Activated CD4-positive, alpha-beta T cell treated with anti-CD3 and anti-CD28 coated beads, Interleukin-2, Interleukin-6, amounts not matched to agents 100 ng/mL and 50 ng/mL, durations not matched to agents 16 hours and 8 hours (primary cell): ENCODE results near the gene PLOD1.
"Not testable (repeated sequence)": the region's sequence is repeated elsewhere in the genome, so short reads cannot be mapped to it uniquely, and the experiment has no call there.

ENCODE experiments used
- DNase-seq: peaks from one replicate; pipeline ENCODE4 v3.0.0-alpha.2; 2020

PLOD1 gene

DNA sequence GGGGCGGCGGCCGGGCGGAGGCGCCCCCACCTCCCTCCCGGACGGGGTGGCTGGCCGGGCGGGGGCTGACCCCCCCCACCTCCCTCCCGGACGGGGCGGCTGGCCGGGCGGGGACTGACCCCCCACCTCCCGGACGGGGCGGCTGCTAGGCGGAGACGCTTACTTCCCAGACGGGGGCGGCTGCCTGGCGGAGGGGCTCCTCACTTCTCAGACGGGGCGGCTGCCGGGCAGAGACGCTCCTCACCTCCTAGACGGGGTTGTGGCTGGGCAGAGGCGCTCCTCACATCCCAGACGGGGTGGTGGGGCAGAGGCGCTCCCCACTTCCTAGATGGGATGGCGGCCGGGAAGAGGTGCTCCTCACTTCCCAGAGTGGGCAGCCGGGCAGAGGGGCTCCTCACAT is 73.8 kb downstream of the PLOD1 start:
- not testable (repeated sequence) for DNase-seq

DNA sequence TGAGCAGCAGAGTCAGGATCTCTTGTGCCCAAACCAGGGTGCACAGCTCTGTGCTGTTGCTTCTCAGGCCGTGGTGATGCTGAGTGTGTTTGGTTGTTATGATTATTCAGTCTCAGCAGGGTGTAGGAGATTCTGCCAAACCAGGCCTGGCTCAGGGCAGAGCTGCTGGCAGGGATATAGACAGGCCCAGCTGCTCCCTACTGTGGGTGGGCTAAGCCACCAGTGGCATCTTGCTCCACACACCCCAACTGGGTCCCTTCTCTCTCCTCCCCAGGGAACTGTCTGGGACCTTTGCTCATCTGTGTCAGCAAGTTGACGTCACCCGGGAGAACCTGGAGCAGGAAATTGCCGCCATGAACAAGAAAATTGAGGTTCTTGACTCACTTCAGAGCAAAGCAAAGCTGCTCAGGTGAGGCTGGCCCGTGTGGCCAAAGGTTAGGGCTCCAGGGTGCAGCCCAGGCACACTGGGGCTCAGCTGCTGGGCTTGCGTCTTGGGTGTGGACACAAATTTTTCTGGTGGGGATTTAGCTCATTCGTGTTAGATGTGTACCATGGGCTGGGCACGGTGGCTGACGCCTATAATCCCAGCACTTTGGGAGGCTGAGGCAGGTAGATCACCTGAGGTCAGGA is 74.9 kb downstream of the PLOD1 start:
- DNase-seq: no peak

DNA sequence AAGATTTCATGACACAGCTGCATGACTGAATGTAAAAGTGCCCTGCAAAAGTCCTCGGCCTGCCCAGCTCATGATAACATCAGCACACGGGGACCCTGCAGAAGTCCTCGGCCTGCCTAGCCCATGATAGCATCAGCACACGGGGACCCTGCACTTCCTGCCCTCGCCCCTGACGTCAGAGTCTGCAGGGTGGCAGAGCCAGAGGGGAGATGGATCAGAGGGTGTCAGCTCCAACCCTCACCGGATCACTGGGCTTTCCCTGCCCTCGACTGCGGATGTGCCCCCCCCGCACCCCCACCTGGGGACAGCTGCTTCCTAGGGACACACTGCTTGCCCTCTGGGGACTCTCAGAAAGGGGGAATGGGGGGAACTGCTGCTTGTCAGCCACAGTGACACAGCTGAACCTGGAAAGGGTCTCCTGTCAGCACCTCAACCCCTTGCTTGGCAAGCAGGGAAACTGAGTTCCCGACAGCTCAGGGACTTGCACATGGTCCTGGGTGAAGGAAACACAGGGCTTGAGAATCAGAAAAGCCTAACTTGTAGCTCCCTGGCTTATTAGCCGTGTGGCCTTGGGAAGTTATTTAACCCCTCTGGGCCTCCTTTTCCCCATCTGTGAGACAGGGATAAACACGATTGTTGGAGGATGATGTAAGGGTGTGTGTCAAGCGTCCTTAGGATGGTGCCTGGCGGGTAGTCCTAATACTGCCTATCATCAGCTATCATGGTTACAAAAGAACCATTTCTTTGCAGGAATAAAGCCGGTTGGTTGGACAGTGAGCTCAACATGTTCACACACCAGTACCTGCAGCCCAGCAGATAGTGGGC is 76.4 kb downstream of the PLOD1 start:
- no peak for DNase-seq

DNA sequence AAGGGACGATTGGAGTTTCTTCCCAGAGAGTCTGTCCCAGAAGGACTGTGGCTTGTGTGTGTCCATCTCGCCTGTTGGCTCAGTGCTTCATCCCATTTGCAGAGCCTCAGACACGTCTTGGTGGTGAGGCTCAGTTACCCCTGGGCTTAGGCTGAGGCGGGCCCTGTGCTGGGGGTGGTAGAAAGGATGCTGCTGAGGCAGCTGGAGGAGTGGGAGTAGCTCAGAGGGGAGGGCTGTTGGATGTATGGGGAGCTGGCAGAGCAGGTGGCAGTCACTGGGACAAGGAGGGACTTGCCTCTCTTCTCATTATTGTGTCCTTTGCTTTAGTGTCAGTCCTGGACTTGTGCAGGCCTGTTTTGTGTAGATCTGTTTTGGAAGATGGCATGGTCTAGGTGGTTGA is 77.5 kb downstream of the PLOD1 start:
- no peak for DNase-seq

DNA sequence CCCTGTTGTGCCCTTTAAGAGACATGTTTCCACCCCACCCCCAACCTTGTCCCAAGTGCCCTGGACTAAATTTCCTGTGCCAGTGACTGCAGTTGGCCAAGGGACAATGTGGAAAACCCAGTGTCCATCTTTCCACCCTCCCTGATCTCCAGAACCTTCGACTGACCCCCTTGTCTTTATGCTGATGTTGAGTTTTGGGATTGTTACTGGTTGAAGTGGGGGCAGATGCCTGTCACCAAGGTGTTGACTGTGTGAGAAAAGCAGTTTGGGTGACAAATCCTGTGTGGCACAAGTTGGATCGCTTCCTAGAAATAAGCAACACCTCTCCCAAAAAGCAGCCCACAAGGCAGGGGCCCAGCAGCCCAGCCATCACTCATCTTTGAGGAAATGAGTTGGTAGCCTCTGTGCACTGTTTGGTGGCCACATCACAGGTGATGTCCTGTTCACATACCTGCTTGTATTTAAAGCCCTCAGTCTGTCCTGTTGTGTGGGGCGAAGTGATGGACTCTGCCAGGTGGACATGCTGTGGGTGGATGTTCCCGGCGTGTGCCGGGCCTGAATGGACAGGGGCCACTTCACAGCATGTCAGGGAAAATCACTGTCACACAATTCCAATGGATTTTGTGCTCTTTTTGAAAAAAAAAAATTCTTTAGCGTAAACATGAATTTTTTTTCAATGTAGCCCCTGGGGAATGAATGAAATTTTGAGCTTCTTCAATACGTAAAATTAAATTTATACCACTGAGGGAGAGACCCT is 78.2 kb downstream of the PLOD1 start:
- peak; percentile 55 for DNase-seq

DNA sequence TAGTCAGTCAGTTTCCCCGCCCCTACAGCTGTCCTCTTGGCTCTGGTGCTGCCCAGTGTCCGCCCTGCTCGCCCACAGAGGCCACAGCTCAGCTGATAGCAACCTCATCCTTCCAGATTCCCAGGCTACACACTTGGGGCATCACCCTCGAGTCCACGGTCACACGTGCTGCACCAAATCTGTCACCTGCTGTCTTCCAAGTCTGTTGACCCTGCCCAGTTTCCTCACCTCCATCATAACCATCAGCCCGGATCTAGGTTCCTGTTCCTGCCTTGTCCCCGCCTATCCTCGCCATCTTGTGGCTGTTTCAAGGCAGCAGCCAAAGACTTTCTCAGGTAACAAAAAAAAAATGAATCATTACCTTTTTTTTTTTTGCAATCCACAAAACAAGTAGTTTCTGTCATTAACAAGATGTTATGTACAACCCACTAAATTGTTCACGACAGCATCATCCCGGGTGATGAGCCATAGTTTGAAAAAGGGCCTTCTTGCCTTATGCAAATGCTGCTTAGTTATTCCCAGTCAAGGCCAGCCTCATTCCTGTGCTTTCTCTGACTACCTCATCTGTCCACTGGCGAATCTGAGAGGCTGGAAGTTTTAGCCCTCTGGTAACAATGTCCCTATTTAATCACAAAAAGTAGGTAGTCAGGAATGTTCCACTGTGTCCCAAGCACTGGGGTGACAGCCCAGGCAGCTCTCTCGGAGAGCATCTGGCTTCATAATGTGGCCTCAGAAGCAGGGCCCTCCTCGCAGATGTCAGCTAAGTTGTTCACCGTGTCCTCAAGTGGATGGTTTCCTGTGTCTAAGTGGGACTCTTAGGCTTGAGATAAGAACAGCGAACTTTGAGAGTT is 79.8 kb downstream of the PLOD1 start:
- DNase-seq: peak; percentile 61

DNA sequence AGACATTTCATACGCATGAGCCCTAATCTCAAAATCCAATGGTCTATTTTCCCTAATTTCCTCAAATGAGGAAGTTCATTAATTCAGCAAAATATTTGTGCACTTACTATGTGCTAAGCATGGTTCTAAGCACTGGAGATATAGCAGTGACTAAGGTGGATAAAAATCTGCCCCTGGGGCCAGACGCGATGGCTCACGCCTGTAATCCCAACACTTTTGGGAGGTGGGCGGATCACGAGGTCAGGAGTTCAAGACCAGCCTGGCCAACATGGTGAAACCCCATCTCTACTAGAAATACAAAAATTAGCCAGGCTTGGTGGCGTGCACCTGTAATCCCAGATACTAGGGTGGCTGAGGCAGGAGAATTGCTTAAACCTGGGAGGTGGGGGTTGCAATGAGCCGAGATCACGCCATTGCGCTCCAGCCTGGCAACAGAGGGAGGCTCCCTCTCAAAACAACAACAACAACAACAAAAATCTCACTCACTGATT is 80.5 kb downstream of the PLOD1 start:
- no peak for DNase-seq

DNA sequence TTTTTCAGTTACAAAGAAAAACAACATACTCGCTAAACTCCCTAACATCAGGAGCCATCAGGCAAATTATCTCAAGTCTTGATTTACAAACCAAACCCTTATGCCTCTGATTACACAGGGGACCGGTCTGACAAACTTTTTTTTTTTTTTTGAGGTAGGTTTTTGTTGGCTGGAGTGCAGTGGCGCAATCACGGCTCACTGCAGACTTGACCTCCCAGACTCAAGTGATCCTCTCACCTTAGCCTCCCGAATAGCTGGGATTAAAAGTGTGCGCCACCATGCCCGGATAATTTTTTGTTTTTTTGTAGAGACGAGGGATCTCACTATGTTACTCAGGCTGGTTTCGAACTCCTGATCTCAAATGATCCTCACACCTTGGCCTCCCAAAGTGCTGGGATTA is 81.0 kb downstream of the PLOD1 start:
- no peak for DNase-seq

DNA sequence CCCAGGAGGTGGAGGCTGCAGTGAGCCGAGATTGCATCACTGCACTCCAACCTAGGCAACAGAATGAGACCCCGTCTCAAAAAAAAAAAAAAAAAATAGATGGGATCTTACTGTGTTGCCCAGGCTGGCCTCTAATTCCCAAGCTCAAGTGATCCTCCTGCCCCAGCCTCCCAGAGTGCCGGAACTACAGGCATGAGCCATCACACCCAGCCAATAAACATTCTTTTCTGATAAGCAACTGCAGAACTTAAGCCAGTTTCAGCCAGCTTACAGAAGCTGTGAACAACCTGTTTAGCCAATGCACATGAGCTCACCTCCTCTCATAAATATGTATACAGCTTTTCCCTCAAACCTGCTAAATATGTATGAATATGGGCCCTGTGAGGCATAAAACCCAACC is 81.7 kb downstream of the PLOD1 start:
- DNase-seq: no peak

DNA sequence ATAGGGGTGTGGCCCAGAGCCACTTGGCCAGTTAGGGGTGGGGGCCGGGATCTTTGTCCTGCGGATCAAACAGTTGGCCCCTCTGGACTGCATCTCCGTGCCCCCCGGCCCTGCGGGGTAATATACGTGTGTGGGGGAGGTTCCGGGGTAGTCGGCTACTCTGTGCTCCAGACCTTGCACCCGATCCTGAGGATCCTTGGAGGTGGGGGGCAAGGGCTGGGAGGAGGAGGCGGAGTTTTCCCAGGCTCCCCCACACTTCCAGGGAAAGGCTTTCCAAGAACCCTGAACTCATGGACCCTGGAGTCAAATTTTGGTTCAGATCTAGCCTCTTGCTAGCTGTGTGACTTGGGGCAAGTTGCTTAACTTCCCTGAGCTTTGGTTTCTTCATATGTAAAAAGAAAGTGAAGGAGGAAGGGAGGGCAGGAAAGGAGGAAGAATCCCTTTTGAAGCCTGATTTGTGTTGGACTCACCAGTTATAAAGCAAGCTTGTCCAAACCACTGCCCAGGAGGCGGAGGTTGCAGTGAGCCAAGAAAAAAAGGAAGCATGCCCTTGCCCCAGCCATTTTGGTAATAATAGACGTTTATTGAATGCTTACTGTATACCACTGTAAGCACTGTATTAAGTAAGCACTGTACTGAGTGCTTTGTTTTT is 85.5 kb downstream of the PLOD1 start:
- peak; percentile 22 for DNase-seq

DNA sequence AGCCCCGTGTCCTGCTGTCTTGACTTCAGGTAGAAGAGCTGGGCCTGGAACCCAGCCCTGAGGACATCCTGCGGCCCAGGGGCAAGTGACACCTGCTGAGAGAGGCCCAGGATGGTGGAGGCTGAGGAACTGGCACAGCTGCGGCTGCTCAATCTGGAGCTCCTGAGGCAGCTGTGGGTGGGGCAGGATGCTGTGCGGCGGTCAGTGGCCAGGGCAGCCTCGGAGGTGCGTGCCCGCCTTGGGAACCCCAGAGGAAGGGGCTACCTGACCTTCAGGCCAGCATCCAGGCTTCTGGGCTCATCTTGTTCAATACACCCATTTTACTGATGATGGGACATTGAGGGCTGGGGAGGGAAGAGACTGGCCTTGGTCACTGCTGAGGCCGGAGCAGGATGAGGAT is 87.1 kb downstream of the PLOD1 start:
- no peak for DNase-seq

DNA sequence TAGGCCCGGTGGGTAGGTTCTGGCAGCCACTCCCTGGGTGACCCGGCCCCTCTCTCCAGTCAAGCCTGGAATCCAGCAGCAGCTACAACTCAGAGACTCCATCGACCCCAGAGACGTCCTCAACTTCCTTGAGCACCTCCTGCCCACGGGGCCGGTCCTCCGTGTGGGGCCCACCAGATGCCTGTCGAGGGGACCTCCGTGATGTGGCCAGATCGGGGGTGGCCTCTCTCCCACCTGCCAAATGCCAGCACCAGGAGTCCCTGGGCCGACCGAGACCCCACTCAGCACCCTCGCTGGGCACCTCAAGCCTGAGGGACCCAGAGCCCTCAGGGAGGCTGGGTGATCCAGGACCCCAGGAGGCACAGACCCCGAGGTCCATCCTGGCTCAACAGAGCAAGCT is 87.5 kb downstream of the PLOD1 start:
- no peak for DNase-seq
